PC-9 (cell line): ENCODE measurements around the gene SERPINE2.

Experiments used
- EZH2 ChIP-seq: fragments of 200-600 bp; sonication (generic); IDR thresholded peaks from 2 replicates; pipeline ENCODE4 v1.8.0; 2017; ENCODE audit warnings: antibody characterized with exemption, low read depth
- TF ChIP-seq, protein P1 (sequence below): fragments of 200-600 bp; sonication (generic); conservative IDR thresholded peaks from 2 replicates; pipeline ENCODE4 v1.6.1; 2017; ENCODE audit warnings: mixed run types, antibody characterized with exemption, mild to moderate bottlenecking, moderate library complexity

GRCh38 chr2:223969315-223969714 lies 69.8 kb downstream of the SERPINE2 start:
- TF ChIP-seq, protein P1, sequence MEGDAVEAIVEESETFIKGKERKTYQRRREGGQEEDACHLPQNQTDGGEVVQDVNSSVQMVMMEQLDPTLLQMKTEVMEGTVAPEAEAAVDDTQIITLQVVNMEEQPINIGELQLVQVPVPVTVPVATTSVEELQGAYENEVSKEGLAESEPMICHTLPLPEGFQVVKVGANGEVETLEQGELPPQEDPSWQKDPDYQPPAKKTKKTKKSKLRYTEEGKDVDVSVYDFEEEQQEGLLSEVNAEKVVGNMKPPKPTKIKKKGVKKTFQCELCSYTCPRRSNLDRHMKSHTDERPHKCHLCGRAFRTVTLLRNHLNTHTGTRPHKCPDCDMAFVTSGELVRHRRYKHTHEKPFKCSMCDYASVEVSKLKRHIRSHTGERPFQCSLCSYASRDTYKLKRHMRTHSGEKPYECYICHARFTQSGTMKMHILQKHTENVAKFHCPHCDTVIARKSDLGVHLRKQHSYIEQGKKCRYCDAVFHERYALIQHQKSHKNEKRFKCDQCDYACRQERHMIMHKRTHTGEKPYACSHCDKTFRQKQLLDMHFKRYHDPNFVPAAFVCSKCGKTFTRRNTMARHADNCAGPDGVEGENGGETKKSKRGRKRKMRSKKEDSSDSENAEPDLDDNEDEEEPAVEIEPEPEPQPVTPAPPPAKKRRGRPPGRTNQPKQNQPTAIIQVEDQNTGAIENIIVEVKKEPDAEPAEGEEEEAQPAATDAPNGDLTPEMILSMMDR: no peak
- no peak for TF ChIP-seq EZH2
